A673 (cell line): ENCODE data around the gene DRD2.

Experiments used
- CTCF ChIP-seq: fragments of 300-800, 200-600 bp; sonication (generic); conservative IDR thresholded peaks from 2 replicates; pipeline ENCODE4 v1.5.1; 2017; ENCODE audit warnings: low read depth, mild to moderate bottlenecking, antibody characterized with exemption, low read length, moderate library complexity, mixed read lengths
- EZH2 ChIP-seq: fragments of 200-600 bp; sonication (generic); IDR thresholded peaks from 2 replicates; pipeline ENCODE4 v1.6.1; 2017; ENCODE audit warnings: borderline replicate concordance, low read depth, mild to moderate bottlenecking, mixed read lengths, antibody characterized with exemption, low read length; ENCODE audit not compliant: poor library complexity, severe bottlenecking

DNA sequence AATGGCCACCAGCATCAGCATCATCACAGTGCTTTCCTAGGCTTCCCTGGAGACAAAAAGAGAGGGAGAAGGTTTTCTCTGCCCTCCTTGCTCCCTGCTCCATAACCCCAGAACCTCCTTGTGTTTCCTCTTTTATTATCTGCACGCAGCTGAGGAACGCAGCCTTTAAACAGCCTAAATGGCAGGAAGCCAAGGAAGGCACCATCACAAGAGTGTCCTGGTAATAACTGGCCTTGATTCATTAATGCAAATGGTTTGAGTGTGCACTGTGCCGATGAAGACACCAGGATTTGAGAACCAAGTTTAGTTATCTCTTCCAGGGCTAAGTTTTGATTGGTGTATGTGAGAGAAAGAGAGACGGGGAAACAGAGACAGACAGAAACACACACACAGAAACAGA, 29.4 kb upstream of the DRD2 start:
- TF ChIP-seq CTCF, result no peak
- no peak for TF ChIP-seq EZH2
